ENCODE data around the gene ATXN1. TPM values are rescaled to one million over a fixed set of nuclear protein-coding genes. Genes with fewer than 3 reads are reported as not detected.

ATXN1 gene
- total RNA-seq, 4 donors from 2014 or later = 24.9 to 48.0 (median 36.8) TPM

DNA sequence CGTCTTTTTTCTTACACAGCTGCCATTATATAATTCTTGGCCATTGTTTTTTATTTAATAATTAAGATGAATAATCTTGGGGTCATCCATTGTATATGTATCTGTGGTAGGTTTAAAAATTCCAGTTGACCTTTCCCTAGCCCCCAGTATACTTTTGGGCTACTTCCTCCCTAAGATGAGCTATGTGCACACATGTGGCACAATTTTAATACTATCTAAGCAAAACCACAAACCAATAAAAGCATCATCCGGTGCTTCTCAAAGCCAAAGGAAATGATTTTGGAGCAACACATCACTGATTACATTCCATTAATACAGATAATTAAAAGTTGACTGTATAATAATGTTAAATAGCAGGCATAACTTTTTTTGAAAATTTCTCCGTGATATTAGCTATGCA lies 161.2 kb downstream of the ATXN1 start:
- no peaks in the 10 kb centered on the region for H3K9me3 ChIP-seq
- TF ChIP-seq POLR2A (IDR thresholded peaks at IDR 0.05) = no peak
- no peak for TF ChIP-seq EP300 (IDR thresholded peaks at IDR 0.05)
- TF ChIP-seq, protein P1, sequence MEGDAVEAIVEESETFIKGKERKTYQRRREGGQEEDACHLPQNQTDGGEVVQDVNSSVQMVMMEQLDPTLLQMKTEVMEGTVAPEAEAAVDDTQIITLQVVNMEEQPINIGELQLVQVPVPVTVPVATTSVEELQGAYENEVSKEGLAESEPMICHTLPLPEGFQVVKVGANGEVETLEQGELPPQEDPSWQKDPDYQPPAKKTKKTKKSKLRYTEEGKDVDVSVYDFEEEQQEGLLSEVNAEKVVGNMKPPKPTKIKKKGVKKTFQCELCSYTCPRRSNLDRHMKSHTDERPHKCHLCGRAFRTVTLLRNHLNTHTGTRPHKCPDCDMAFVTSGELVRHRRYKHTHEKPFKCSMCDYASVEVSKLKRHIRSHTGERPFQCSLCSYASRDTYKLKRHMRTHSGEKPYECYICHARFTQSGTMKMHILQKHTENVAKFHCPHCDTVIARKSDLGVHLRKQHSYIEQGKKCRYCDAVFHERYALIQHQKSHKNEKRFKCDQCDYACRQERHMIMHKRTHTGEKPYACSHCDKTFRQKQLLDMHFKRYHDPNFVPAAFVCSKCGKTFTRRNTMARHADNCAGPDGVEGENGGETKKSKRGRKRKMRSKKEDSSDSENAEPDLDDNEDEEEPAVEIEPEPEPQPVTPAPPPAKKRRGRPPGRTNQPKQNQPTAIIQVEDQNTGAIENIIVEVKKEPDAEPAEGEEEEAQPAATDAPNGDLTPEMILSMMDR (IDR thresholded peaks at IDR 0.05) = no peak
- H3K4me1 ChIP-seq = no peaks in the 10 kb centered on the region
- H3K4me3 ChIP-seq = no peak overlapping the region
- no peak for DNase-seq (ENCODE audit: low spot score in 2 of 2)
- no peak overlapping the region for H3K27ac ChIP-seq
- WGBS, 2 donors = 83 to 84% methylated on average over 3 of the region's 3 CpGs
- peaks cover 0 to 7% (median 0%) of the 10 kb centered on the region in 3 donors for H3K36me3 ChIP-seq
- H3K27me3 ChIP-seq = no peaks in the 10 kb centered on the region

DNA sequence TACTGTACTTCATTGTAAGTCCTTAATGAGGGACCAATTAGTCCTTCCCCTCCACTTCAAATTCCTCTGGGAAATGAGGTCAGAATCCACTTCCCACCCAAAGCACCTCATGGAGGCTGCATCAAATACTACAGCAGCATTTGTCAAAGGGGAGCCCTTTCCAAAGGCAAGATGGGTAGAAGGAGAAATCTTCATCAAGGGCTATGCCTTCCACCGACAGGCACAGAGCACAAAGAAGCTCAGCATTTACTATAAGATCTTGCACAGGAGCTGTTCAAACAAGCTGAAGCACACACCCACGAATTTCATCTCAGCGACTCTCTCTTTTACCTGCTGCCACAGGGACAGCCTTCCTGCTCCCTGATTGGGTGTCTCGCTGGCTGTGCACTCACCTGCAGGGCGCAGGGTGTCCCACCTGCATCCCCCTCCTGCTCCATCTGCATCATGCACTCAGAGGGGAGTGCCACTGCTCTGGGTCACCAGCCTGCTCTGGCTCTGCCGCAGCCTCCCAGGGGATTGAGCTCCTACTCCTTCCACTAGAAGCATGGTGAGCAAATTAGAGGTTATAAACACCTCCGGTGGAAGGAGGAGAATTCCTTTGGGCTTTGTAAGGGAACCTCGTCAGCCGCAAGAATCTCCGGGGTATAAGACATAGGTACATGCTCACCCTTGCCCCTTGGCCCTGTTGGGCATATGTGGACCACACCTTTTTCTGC lies 164.5 kb downstream of the ATXN1 start:
- Histone ChIP-seq H3K27me3 (no peaks in the 10 kb centered on the region), H3K27ac (no peak overlapping the region), H3K36me3 (no peaks in the 10 kb centered on the region), H3K9me3 (no peaks in the 10 kb centered on the region), H3K4me1 (no peaks in the 10 kb centered on the region), H3K4me3 (no peak overlapping the region)
- DNase-seq (ENCODE audit: low spot score in 2 of 2) = no peak
- TF ChIP-seq EP300 (IDR thresholded peaks at IDR 0.05) (no peak), POLR2A (IDR thresholded peaks at IDR 0.05) (no peak)
- TF ChIP-seq, protein P1 (IDR thresholded peaks at IDR 0.05) = no peak
- 70 to 71% methylated on average over 10 of the region's 10 CpGs for WGBS, 2 donors

DNA sequence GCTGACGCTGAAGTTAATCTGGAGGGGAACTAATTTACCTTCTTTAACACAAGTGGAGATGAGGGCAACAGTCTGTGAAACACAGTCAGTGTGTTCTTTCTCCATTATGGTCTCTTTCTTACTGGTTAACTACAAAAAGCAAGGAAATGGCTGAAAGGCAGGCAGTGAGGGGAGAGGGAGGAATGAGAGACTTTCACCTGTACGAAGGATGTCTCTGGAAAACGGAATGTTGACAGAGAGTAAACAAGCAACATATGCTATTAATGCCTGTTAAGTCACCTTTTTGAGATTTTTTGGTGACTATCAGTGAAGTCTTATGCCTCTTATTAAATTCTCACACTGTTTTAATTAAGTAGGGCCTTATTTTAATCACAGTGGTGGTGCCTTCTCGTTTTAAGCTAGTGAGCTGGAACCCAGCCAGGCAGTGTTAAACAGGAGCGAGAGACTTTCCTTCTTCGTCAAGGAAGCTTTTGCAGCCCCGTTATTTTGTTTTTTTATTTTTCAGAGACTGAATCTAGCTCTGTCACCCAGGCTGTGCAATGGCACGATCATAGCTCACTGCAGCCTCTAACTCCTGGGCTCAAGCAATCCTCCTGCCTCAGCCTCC lies 165.6 kb downstream of the ATXN1 start:
- H3K36me3 ChIP-seq = no peaks in the 10 kb centered on the region
- H3K9me3 ChIP-seq = no peaks in the 10 kb centered on the region
- 71 to 75% methylated on average over 8 of the region's 8 CpGs for WGBS, 2 donors
- no peaks in the 10 kb centered on the region for H3K27me3 ChIP-seq
- H3K4me1 ChIP-seq = no peaks in the 10 kb centered on the region
- no peak for DNase-seq (ENCODE audit: low spot score in 2 of 2)
- H3K27ac ChIP-seq = no peak overlapping the region
- H3K4me3 ChIP-seq = no peak overlapping the region
- no peak for TF ChIP-seq EP300 (IDR thresholded peaks at IDR 0.05)
- TF ChIP-seq POLR2A (IDR thresholded peaks at IDR 0.05) = no peak
- TF ChIP-seq, protein P1 (IDR thresholded peaks at IDR 0.05) = no peak

DNA sequence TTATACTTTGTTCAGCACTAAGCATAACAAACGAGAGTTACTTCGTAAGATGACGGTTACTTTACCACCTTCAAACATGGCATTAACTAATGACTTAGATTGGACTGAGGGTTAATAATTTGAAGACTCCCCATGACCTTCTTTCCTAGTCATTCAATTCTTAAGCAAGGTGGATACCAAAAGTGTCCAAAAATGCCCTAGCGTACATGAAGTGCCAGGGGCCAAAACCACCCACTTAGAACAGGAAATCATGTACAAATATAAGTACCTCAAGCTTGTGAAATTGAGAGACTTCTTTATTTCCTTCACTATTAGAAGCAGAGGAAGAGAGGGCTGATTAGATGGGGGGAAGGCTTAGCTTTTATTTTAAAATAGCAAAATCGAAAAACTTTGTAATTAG lies 166.4 kb downstream of the ATXN1 start:
- H3K27me3 ChIP-seq = no peaks in the 10 kb centered on the region
- no peak overlapping the region for H3K27ac ChIP-seq
- TF ChIP-seq EP300 (IDR thresholded peaks at IDR 0.05) (no peak), POLR2A (IDR thresholded peaks at IDR 0.05) (no peak)
- TF ChIP-seq, protein P1 (IDR thresholded peaks at IDR 0.05) = no peak
- H3K36me3 ChIP-seq = no peaks in the 10 kb centered on the region
- DNase-seq (ENCODE audit: low spot score in 2 of 2) = no peak
- 80 to 89% methylated on average over 5 of the region's 5 CpGs for WGBS, 2 donors
- H3K4me3 ChIP-seq = no peak overlapping the region
- no peaks in the 10 kb centered on the region for H3K9me3 ChIP-seq
- no peaks in the 10 kb centered on the region for H3K4me1 ChIP-seq

DNA sequence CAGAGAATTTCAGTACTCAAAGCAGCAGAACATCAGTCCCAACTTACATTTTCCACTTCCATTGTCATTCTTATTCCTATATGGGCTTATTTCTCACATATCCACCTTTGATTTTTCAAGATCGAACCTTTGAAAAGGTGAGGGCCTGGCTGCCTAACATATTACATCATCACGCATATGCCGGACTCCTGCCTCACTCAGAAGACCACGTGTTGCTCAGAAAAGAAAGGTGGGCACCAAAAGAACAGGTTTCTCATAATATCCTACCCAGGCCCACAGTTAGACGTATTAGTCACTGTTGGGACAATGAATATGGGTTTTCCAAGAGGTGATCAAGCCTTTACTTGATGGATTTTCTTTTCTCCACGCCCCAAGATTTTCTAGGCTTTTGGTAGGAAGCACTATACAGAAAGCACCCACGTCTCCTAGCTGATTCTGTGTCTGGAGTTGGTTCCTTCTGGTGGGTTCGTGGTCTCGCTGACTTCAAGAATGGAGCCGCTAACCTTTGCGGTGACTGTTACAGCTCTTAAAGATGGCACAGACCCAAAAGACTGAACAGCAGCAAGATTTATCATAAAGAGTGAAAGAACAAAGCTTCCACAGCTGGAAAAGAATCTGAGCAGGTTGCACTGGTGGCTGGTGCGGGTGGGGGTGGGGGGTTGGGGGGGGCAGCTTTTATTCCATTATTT lies 168.9 kb downstream of the ATXN1 start:
- Histone ChIP-seq H3K9me3 (no peaks in the 10 kb centered on the region), H3K36me3 (no peaks in the 10 kb centered on the region), H3K27ac (no peak overlapping the region), H3K27me3 (no peaks in the 10 kb centered on the region), H3K4me3 (no peak overlapping the region), H3K4me1 (no peaks in the 10 kb centered on the region)
- TF ChIP-seq, protein P1 (IDR thresholded peaks at IDR 0.05) = no peak
- TF ChIP-seq POLR2A (IDR thresholded peaks at IDR 0.05) (no peak), EP300 (IDR thresholded peaks at IDR 0.05) (no peak)
- DNase-seq (ENCODE audit: low spot score in 2 of 2) = no peak
- WGBS, 2 donors = 85 to 90% methylated on average over 12 of the region's 12 CpGs
